B cell (primary cell): ENCODE results near the gene FAM168A. TPM values are rescaled to one million over a fixed set of nuclear protein-coding genes. Genes with fewer than 3 reads are reported as not detected.

Experiments
- ATAC-seq: fragments of 200-7000 bp; cut with Tn5 transposase; one replicate; pipeline ENCODE4 v1.10.0; 2021; ENCODE audit warnings: low read depth, mild to moderate bottlenecking, moderate number of reproducible peaks, moderate library complexity
- CTCF ChIA-PET: fragments of 350-600 bp; sonication (Branson Sonifier 250); formaldehyde crosslinking; loops from one replicate; lab custom pipeline; 2021; ENCODE audit warnings: antibody characterized with exemption, inconsistent platforms; lab: Charles Lee
- POLR2A ChIA-PET: fragments of 350-600 bp; sonication (Branson Sonifier 250); formaldehyde crosslinking; loops from one replicate; lab custom pipeline; 2021; ENCODE audit warnings: antibody characterized with exemption; lab: Charles Lee
- DNase-seq: peaks from one replicate; pipeline ENCODE4 v3.0.0; 2013
- H2AFZ ChIP-seq: 2 replicates; pipeline ENCODE4 v1.6.1; 2012; ENCODE audit warnings: mild to moderate bottlenecking, low read depth, low read length; ENCODE audit not compliant: insufficient read depth, poor library complexity, severe bottlenecking
- H3K27ac ChIP-seq, 2 donors: 1 replicate in 1 of 2; 2 replicates in 1 of 2; pipeline ENCODE4 v1.5.1; 2012 to 2013; ENCODE audit warnings: low read length in 2 of 2, mild to moderate bottlenecking in 2 of 2, moderate library complexity in 1 of 2
- H3K27me3 ChIP-seq, 4 experiments: fragments of 200-600 bp in 1 of 4; sonication (generic) in 1 of 4; replicated peaks in 1 of 4; 1 replicate in 2 of 4; 2 replicates in 2 of 4; pipeline versions ENCODE4 v1.6.1 to v1.7.0; 2013 to 2016; ENCODE audit warnings: low read length in 3 of 4, mild to moderate bottlenecking in 2 of 4, mixed read lengths in 1 of 4, moderate library complexity in 1 of 4; ENCODE audit not compliant: insufficient read depth in 4 of 4, control insufficient read depth in 3 of 4; ENCODE audit errors: control extremely low read depth in 1 of 4
- H3K36me3 ChIP-seq, 2 experiments: replicated peaks in 1 of 2; 1 replicate in 1 of 2; 2 replicates in 1 of 2; pipeline versions ENCODE4 v1.6.1 to v1.7.1; 2013; ENCODE audit warnings: low read length in 1 of 2; ENCODE audit not compliant: insufficient read depth in 2 of 2, control insufficient read depth in 1 of 2; ENCODE audit errors: control extremely low read depth in 1 of 2, extremely low read depth in 1 of 2
- H3K4me1 ChIP-seq, 2 donors: fragments of 200-600 bp in 1 of 2; sonication (generic) in 1 of 2; 1 replicate in 1 of 2; 2 replicates in 1 of 2; pipeline versions ENCODE4 v1.5.1 to v1.6.1; 2013 to 2017; ENCODE audit warnings: low read length in 2 of 2; ENCODE audit not compliant: control insufficient read depth in 2 of 2, insufficient read depth in 2 of 2
- H3K4me2 ChIP-seq: replicated peaks from 2 replicates; pipeline ENCODE3; 2012; ENCODE audit warnings: mild to moderate bottlenecking, low read depth, low read length; ENCODE audit not compliant: poor library complexity, severe bottlenecking
- H3K4me3 ChIP-seq, 5 experiments: fragments of 200-600 bp in 1 of 5; sonication (generic) in 1 of 5; 1 replicate in 3 of 5; 2 replicates in 2 of 5; pipeline versions ENCODE4 v1.5.1 to v1.7.0; 2011 to 2016; ENCODE audit warnings: low read length in 4 of 5, mild to moderate bottlenecking in 4 of 5, low read depth in 2 of 5, control low read depth in 1 of 5, moderate library complexity in 1 of 5; ENCODE audit not compliant: insufficient read depth in 1 of 5; ENCODE audit errors: control extremely low read depth in 1 of 5, extremely low read depth in 1 of 5
- H3K79me2 ChIP-seq: fragments of 200-600 bp; sonication (generic); one replicate; pipeline ENCODE4 v1.6.0; 2016; ENCODE audit warnings: low read length; ENCODE audit not compliant: control insufficient read depth, insufficient read depth
- H3K9ac ChIP-seq: fragments of 200-600 bp; sonication (generic); 2 replicates; pipeline ENCODE4 v1.6.1; 2017; ENCODE audit warnings: mild to moderate bottlenecking, low read length, moderate library complexity
- H3K9me3 ChIP-seq, 3 donors: one replicate each; pipeline versions ENCODE4 v1.6.1 to v1.7.1; 2013; ENCODE audit warnings: low read length in 2 of 3; ENCODE audit not compliant: control insufficient read depth in 2 of 3, insufficient read depth in 1 of 3; ENCODE audit errors: control extremely low read depth in 1 of 3
- H4K20me1 ChIP-seq: 2 replicates; pipeline ENCODE4 v1.6.0; 2012; ENCODE audit warnings: mild to moderate bottlenecking, low read length; ENCODE audit not compliant: insufficient read depth, control insufficient read depth, poor library complexity, severe bottlenecking
- H3K27ac Mint-ChIP-seq: one replicate; pipeline ENCODE4 v1.8.0; 2021; ENCODE audit warnings: mixed read lengths
- H3K27me3 Mint-ChIP-seq: one replicate; pipeline ENCODE4 v1.8.0; 2021; ENCODE audit warnings: mixed read lengths
- H3K4me1 Mint-ChIP-seq: one replicate; pipeline ENCODE4 v1.8.0; 2021; ENCODE audit warnings: mixed read lengths
- H3K4me3 Mint-ChIP-seq: one replicate; pipeline ENCODE4 v1.8.0; 2021; ENCODE audit warnings: mixed read lengths
- H3K9me3 Mint-ChIP-seq: one replicate; pipeline ENCODE4 v1.8.0; 2022; ENCODE audit warnings: mixed read lengths; ENCODE audit not compliant: insufficient read depth
- EZH2 ChIP-seq: IDR thresholded peaks from 2 replicates; pipeline ENCODE4 v1.6.1; 2012; ENCODE audit warnings: borderline replicate concordance, low read depth, mild to moderate bottlenecking, moderate library complexity, low read length; ENCODE audit not compliant: insufficient read depth, poor library complexity, severe bottlenecking
- WGBS: methylation state at CpG from one replicate; pipeline ENCODE4 v1.1.5; 2013; ENCODE audit warnings: missing lambda C conversion rate; ENCODE audit not compliant: insufficient coverage; 5-methylcytosine and 5-hydroxymethylcytosine counted together
- intact Hi-C: fragments of 100-400 bp; cut with micrococcal nuclease; formaldehyde crosslinking; loops from one replicate; pipeline ENCODE4 v1.10.0; 2022
- polyA plus RNA-seq: library from polyadenylated mRNA; depleted of rRNA; stranded (reverse); fragments of >200 nt; gene quantifications from 2 replicates; pipeline ENCODE4 v1.2.3, GENCODE V29; 2012
- total RNA-seq, 2 donors: library from RNA; stranded (reverse); fragments of 120-200 nt in 1 of 2; gene quantifications; 1 replicate in 1 of 2; 2 replicates in 1 of 2; pipeline versions ENCODE4 v1.2.3 to v1.2.4, GENCODE V29; 2013 to 2022
- TF ChIP-seq, protein P1 (sequence below): fragments of 200-600 bp; IDR thresholded peaks from one replicate; pipeline ENCODE4 v1.8.0; 2022; ENCODE audit warnings: antibody characterized with exemption, mild to moderate bottlenecking

Gene FAM168A
- total and polyA plus RNA-seq, 2 donors (not counting 1 experiment from before 2014, with no cell fraction given) = 11.0 to 26.8 TPM

DNA sequence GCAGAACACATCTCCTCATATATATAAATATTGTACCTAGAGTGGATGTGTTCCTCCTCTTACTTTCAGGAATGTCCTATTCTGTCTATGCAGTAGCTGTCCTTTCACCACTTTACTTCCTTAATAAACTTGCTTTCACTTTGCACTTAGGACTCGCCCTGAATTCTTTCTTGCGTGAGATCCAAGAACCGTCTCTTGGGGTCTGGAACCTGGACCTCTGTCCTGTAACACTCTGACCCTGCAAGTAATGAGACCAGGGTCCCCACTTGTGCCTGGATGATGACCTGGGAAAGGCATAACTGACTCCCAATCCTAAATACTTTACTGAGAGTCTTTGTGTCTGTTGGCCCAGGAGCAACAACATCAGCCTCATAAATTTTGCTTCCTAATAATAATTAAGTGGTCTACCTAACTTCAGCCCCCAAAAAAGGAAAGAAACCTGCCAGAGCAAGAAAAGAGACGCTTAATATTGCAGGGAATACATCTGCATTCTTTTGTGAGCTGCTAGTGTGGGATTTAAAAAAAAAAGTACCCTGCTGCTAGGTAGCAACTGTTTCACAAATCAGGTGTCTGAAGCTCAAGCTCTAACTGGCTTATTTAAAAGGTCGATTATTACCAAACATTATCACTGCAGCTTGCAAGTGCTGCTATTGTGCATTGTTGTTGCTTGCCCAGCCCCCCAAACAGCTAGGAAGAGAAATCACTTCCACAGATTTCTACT, 69.3 kb downstream of the FAM168A start:
- no peaks in the 10 kb centered on the region for H4K20me1 ChIP-seq
- intact Hi-C loops = no loop called here
- H3K4me1 ChIP-seq = peaks cover 8 to 11% of the 10 kb centered on the region in 2 donors
- peak overlapping the region; percentile 19 to 55 (median 39) for H3K4me3 ChIP-seq
- TF ChIP-seq, protein P1, sequence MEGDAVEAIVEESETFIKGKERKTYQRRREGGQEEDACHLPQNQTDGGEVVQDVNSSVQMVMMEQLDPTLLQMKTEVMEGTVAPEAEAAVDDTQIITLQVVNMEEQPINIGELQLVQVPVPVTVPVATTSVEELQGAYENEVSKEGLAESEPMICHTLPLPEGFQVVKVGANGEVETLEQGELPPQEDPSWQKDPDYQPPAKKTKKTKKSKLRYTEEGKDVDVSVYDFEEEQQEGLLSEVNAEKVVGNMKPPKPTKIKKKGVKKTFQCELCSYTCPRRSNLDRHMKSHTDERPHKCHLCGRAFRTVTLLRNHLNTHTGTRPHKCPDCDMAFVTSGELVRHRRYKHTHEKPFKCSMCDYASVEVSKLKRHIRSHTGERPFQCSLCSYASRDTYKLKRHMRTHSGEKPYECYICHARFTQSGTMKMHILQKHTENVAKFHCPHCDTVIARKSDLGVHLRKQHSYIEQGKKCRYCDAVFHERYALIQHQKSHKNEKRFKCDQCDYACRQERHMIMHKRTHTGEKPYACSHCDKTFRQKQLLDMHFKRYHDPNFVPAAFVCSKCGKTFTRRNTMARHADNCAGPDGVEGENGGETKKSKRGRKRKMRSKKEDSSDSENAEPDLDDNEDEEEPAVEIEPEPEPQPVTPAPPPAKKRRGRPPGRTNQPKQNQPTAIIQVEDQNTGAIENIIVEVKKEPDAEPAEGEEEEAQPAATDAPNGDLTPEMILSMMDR = no peak
- no peak for TF ChIP-seq EZH2
- H3K79me2 ChIP-seq = peaks cover 13% of the 10 kb centered on the region
- H2AFZ ChIP-seq = peak overlapping the region; percentile 71
- H3K27me3 Mint-ChIP-seq = no peaks in the 10 kb centered on the region
- peak; percentile 18 for DNase-seq
- ATAC-seq = no peak
- ChIA-PET CTCF (interaction anchor here (1.1 to 1.6 kb wide), 2 partner anchors 11 to 16 kb away, joined by 3 to 4 read pairs; no protein-coding TSS in a partner anchor), POLR2A (no interaction called here)
- no peaks in the 10 kb centered on the region for H3K27me3 ChIP-seq
- H3K27ac Mint-ChIP-seq = no peak overlapping the region
- H3K4me2 ChIP-seq = peak overlapping the region; percentile 62
- H3K4me3 Mint-ChIP-seq = peak overlapping the region; percentile 80
- H3K9ac ChIP-seq = peak overlapping the region; percentile 58
- whole genome bisulfite sequencing = 13% methylated on average over 4 of the region's 5 CpGs
- H3K36me3 ChIP-seq = no peaks in the 10 kb centered on the region
- peaks cover 25% of the 10 kb centered on the region for H3K4me1 Mint-ChIP-seq
- no peaks in the 10 kb centered on the region for H3K9me3 ChIP-seq
- peak overlapping the region in 1 of 2 donors; percentile 57 for H3K27ac ChIP-seq
- no peaks in the 10 kb centered on the region for H3K9me3 Mint-ChIP-seq

GRCh38 chr11:73528013-73528412, 69.9 kb downstream of the FAM168A start:
- H3K9me3 Mint-ChIP-seq = no peaks in the 10 kb centered on the region
- DNase-seq = no peak

More at GRCh38 chr11:73528013-73528412, 69.9 kb downstream of the FAM168A start:
- intact Hi-C loops = no loop called here
- Histone ChIP-seq H3K27me3 (no peaks in the 10 kb centered on the region), H4K20me1 (no peaks in the 10 kb centered on the region), H3K79me2 (peaks cover 13% of the 10 kb centered on the region), H3K27ac (no peak overlapping the region), H2AFZ (no peak overlapping the region), H3K4me2 (no peak overlapping the region), H3K36me3 (no peaks in the 10 kb centered on the region), H3K9ac (no peak overlapping the region), H3K4me3 (no peak overlapping the region), H3K9me3 (no peaks in the 10 kb centered on the region), H3K4me1 (peaks cover 8 to 11% of the 10 kb centered on the region in 2 donors)
- no peak for ATAC-seq
- TF ChIP-seq, protein P1 = no peak
- TF ChIP-seq EZH2 = no peak
- Mint-ChIP-seq H3K27me3 (no peaks in the 10 kb centered on the region), H3K27ac (no peak overlapping the region), H3K4me1 (peaks cover 25% of the 10 kb centered on the region), H3K4me3 (no peak overlapping the region)
- ChIA-PET POLR2A (no interaction called here), CTCF (no interaction called here)
- WGBS = no CpG with 5 or more reads among the region's 5 CpGs
